ENCODE results near the gene TMEM232. TPM values are rescaled to one million over a fixed set of nuclear protein-coding genes. Genes with fewer than 3 reads are reported as not detected.

Gene TMEM232
- total RNA-seq, 1 donor = 1.4 TPM

DNA sequence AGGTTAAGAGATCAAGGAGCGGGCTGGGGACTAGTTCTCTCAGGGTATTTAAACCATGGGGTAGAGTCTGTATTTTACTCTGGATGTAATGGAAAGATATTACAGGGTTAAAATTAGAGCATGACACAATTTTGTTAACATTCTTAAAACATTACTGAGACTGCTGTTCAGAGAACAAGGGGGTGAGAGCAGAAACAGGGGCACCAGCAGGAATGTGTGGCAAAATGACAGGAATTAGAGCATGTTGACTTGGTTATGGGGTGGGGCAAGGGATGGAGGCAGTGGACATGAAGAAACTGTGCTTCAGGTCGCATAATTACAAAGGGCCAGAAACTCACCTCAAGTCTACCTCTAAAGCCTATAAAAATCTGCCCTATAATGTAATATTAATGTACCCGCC, 75.0 kb downstream of the TMEM232 start:
- Histone ChIP-seq H2AFZ (ENCODE audit: low read length) (no peak overlapping the region), H3K4me1 (ENCODE audit: insufficient read depth, low read length) (no peaks in the 10 kb centered on the region), H3K36me3 (ENCODE audit: insufficient read depth, low read length) (no peaks in the 10 kb centered on the region), H3K4me3 (ENCODE audit: insufficient read depth, low read length) (no peak overlapping the region), H3K4me2 (ENCODE audit: insufficient read depth, low read length) (no peak overlapping the region), H3K79me2 (ENCODE audit: insufficient read depth, low read length) (no peaks in the 10 kb centered on the region), H3K27ac (ENCODE audit: low read depth, low read length) (no peak overlapping the region), H4K20me1 (ENCODE audit: insufficient read depth, low read length) (no peaks in the 10 kb centered on the region), H3K27me3 (ENCODE audit: insufficient read depth, low read length) (no peaks in the 10 kb centered on the region), H3K9me3 (ENCODE audit: low read depth, low read length) (no peaks in the 10 kb centered on the region)
- no peak for DNase-seq (ENCODE audit: insufficient read length, low spot score, missing footprints)
- TF ChIP-seq, protein P1, sequence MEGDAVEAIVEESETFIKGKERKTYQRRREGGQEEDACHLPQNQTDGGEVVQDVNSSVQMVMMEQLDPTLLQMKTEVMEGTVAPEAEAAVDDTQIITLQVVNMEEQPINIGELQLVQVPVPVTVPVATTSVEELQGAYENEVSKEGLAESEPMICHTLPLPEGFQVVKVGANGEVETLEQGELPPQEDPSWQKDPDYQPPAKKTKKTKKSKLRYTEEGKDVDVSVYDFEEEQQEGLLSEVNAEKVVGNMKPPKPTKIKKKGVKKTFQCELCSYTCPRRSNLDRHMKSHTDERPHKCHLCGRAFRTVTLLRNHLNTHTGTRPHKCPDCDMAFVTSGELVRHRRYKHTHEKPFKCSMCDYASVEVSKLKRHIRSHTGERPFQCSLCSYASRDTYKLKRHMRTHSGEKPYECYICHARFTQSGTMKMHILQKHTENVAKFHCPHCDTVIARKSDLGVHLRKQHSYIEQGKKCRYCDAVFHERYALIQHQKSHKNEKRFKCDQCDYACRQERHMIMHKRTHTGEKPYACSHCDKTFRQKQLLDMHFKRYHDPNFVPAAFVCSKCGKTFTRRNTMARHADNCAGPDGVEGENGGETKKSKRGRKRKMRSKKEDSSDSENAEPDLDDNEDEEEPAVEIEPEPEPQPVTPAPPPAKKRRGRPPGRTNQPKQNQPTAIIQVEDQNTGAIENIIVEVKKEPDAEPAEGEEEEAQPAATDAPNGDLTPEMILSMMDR (IDR thresholded peaks at IDR 0.05; ENCODE audit: extremely low read depth, low read depth, low read length) = no peak

- no peak for DNase-seq (ENCODE audit: insufficient read length, low spot score, missing footprints)
- no peaks in the 10 kb centered on the region for H3K36me3 ChIP-seq (ENCODE audit: insufficient read depth, low read length)
Measured at GRCh38 chr5:110644357-110644756, 82.1 kb downstream of the TMEM232 start.

GRCh38 chr5:110638970-110639902, 87.2 kb downstream of the TMEM232 start:
- Histone ChIP-seq H3K79me2 (ENCODE audit: insufficient read depth, low read length) (no peaks in the 10 kb centered on the region), H3K4me1 (ENCODE audit: insufficient read depth, low read length) (no peaks in the 10 kb centered on the region), H3K27me3 (ENCODE audit: insufficient read depth, low read length) (no peaks in the 10 kb centered on the region), H3K36me3 (ENCODE audit: insufficient read depth, low read length) (no peaks in the 10 kb centered on the region), H3K4me3 (ENCODE audit: insufficient read depth, low read length) (no peak overlapping the region), H3K27ac (ENCODE audit: low read depth, low read length) (no peak overlapping the region), H4K20me1 (ENCODE audit: insufficient read depth, low read length) (no peaks in the 10 kb centered on the region), H2AFZ (ENCODE audit: low read length) (no peak overlapping the region), H3K9me3 (ENCODE audit: low read depth, low read length) (no peaks in the 10 kb centered on the region), H3K4me2 (ENCODE audit: insufficient read depth, low read length) (no peak overlapping the region)
- TF ChIP-seq, protein P1 (IDR thresholded peaks at IDR 0.05; ENCODE audit: extremely low read depth, low read depth, low read length) = no peak
- DNase-seq (ENCODE audit: insufficient read length, low spot score, missing footprints) = no peak

More at GRCh38 chr5:110644357-110644756, 82.1 kb downstream of the TMEM232 start:
- no peak overlapping the region for H2AFZ ChIP-seq (ENCODE audit: low read length)
- H3K4me3 ChIP-seq (ENCODE audit: insufficient read depth, low read length) = no peak overlapping the region
- no peaks in the 10 kb centered on the region for H3K9me3 ChIP-seq (ENCODE audit: low read depth, low read length)
- TF ChIP-seq, protein P1 (IDR thresholded peaks at IDR 0.05; ENCODE audit: extremely low read depth, low read depth, low read length) = no peak
- no peaks in the 10 kb centered on the region for H3K4me1 ChIP-seq (ENCODE audit: insufficient read depth, low read length)
- no peak overlapping the region for H3K4me2 ChIP-seq (ENCODE audit: insufficient read depth, low read length)
- H3K27ac ChIP-seq (ENCODE audit: low read depth, low read length) = no peak overlapping the region
- no peaks in the 10 kb centered on the region for H3K27me3 ChIP-seq (ENCODE audit: insufficient read depth, low read length)
- no peaks in the 10 kb centered on the region for H3K79me2 ChIP-seq (ENCODE audit: insufficient read depth, low read length)
- no peaks in the 10 kb centered on the region for H4K20me1 ChIP-seq (ENCODE audit: insufficient read depth, low read length)

- no peak for DNase-seq (ENCODE audit: insufficient read length, low spot score, missing footprints)
- TF ChIP-seq, protein P1 (IDR thresholded peaks at IDR 0.05; ENCODE audit: extremely low read depth, low read depth, low read length) = no peak
- no peaks in the 10 kb centered on the region for H3K9me3 ChIP-seq (ENCODE audit: low read depth, low read length)
- H2AFZ ChIP-seq (ENCODE audit: low read length) = no peak overlapping the region
- H3K4me2 ChIP-seq (ENCODE audit: insufficient read depth, low read length) = no peak overlapping the region
- H3K27me3 ChIP-seq (ENCODE audit: insufficient read depth, low read length) = no peaks in the 10 kb centered on the region
- H3K4me3 ChIP-seq (ENCODE audit: insufficient read depth, low read length) = no peak overlapping the region
- H4K20me1 ChIP-seq (ENCODE audit: insufficient read depth, low read length) = no peaks in the 10 kb centered on the region
- H3K36me3 ChIP-seq (ENCODE audit: insufficient read depth, low read length) = no peaks in the 10 kb centered on the region
- H3K27ac ChIP-seq (ENCODE audit: low read depth, low read length) = no peak overlapping the region
- no peaks in the 10 kb centered on the region for H3K79me2 ChIP-seq (ENCODE audit: insufficient read depth, low read length)
- no peaks in the 10 kb centered on the region for H3K4me1 ChIP-seq (ENCODE audit: insufficient read depth, low read length)
Measured at GRCh38 chr5:110634475-110634874, 92.0 kb downstream of the TMEM232 start.

Data from osteoblast (primary cell).